HG03196 (cell line): ENCODE data around the gene TCIRG1.
"Not testable (repeated sequence)": the region's sequence is repeated elsewhere in the genome, so short reads cannot be mapped to it uniquely, and the experiment has no call there.

Experiments used
- ATAC-seq: cut with Tn5 transposase; IDR thresholded peaks from one replicate; pipeline ENCODE4 v1.9.1; 2021; ENCODE audit not compliant: unreplicated experiment

Gene TCIRG1, protein sequence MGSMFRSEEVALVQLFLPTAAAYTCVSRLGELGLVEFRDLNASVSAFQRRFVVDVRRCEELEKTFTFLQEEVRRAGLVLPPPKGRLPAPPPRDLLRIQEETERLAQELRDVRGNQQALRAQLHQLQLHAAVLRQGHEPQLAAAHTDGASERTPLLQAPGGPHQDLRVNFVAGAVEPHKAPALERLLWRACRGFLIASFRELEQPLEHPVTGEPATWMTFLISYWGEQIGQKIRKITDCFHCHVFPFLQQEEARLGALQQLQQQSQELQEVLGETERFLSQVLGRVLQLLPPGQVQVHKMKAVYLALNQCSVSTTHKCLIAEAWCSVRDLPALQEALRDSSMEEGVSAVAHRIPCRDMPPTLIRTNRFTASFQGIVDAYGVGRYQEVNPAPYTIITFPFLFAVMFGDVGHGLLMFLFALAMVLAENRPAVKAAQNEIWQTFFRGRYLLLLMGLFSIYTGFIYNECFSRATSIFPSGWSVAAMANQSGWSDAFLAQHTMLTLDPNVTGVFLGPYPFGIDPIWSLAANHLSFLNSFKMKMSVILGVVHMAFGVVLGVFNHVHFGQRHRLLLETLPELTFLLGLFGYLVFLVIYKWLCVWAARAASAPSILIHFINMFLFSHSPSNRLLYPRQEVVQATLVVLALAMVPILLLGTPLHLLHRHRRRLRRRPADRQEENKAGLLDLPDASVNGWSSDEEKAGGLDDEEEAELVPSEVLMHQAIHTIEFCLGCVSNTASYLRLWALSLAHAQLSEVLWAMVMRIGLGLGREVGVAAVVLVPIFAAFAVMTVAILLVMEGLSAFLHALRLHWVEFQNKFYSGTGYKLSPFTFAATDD

GRCh38 chr11:68038718-68039525 is at the start of gene TCIRG1:
Gene TCIRG1, plus strand, starts transcription at chr11:68039025. Its CDS starts 2,247 bp downstream, at chr11:68041272.
- peak; percentile 46 for ATAC-seq

DNA sequence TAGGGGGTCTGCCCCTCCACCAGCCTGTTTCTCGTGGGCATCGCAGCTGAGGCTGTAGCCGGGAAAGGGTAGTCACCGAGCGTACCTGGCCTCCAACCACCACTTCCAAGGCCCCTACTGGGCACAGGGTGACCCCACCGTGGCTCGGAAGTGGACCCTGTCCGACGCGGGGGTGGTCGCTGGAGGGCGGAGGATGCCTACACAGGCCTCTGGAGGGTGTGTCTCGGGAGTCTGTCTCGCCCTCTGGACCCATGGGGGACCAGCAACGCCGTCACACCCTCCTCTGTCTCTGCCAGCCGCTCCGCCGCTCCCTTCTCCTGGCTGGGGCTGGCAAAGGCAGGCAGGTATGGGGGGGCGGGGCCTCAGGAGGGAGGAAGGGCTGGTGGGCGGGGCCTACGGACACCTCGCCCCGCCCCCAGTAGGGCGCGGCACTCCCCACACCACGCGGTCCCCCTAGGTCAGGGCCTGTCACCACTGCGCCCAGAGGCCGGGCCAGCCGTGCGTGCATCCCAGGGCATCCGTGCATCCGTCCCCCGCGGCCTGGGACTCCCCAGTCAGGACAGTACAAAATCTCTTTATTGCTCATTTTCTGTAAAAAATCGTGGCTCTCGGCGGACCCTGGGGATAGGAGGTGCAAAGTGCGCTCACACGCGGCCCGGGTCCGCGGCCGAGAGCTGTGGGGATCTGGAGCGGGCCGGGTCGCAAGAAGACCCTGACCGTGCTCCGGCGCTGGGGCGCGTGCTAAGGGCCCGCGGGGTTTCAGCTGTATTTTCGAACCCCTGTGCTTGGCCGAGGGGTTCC is 48.1 kb upstream of the TCIRG1 start:
- ATAC-seq = not testable (repeated sequence)

- not testable (repeated sequence) for ATAC-seq
These were observed 47.3 kb upstream of the TCIRG1 start for GRCh38 chr11:67991347-67992121.

DNA sequence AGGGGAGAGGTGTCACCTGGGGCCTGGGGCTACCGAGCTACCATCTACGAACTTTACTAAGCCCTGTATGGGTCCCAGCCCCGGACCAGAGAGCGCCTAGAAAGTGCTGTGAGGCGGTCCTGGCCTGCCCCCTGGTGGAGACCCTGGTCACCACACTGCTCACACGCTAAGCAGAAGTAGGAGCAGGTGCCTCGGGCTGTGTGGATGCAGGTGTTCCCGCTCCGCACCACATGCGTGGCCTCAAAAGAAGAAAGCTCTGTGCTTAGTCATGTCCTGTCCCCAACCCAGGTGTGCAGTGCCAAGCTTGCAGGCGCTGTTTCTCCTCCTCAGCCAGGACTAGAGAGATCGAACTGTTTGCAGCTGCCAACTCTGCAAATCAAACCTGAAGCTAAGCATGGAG is 45.0 kb upstream of the TCIRG1 start:
- not testable (repeated sequence) for ATAC-seq

DNA sequence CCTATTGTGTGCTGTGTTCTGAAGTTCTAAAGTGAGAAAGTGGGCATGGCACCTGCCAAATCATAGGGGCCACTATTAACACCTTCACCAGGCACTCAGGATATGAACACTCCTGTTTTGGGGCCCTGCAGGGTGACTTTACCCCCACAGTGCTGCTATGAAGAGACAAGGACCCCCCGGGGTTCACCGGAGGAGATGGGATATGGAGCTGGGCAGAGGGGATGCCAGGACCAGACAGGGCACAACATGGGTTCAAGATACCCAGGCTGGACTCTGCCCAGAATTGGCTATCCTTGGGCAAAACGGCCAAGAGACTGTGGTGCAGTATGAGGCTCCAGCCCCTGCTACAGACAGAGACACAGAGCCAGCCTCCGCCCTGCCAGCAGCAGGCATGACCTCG is 44.4 kb upstream of the TCIRG1 start:
- ATAC-seq = not testable (repeated sequence)

- not testable (repeated sequence) for ATAC-seq
These were observed 43.7 kb upstream of the TCIRG1 start for GRCh38 chr11:67995129-67995528.

- not testable (repeated sequence) for ATAC-seq
These were observed 43.2 kb upstream of the TCIRG1 start for GRCh38 chr11:67995579-67995978.

DNA sequence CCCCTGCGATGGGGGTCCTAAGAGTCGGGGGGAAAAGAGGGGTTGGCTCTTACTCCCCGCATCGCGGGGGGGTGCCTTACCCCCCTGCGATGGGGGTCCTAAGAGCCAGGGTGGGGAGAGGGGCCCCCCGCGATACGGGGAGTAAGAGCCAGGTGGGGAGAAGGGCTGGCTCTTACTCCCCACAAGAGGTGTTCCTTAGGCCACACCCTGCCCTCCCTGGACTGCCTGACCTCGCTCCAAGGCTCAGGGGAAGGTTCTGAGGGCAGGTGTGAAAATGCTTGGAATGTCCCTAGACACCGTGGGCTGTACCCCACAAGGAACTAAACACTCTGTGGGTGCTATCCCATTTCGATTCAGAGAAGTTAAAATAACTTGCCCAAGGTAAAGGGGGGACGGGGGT is 42.8 kb upstream of the TCIRG1 start:
- ATAC-seq = no peak

GRCh38 chr11:67996622-67997474 is 42.0 kb upstream of the TCIRG1 start:
- ATAC-seq = no peak

- ATAC-seq = no peak
These were observed 41.3 kb upstream of the TCIRG1 start for GRCh38 chr11:67997475-67997921.

DNA sequence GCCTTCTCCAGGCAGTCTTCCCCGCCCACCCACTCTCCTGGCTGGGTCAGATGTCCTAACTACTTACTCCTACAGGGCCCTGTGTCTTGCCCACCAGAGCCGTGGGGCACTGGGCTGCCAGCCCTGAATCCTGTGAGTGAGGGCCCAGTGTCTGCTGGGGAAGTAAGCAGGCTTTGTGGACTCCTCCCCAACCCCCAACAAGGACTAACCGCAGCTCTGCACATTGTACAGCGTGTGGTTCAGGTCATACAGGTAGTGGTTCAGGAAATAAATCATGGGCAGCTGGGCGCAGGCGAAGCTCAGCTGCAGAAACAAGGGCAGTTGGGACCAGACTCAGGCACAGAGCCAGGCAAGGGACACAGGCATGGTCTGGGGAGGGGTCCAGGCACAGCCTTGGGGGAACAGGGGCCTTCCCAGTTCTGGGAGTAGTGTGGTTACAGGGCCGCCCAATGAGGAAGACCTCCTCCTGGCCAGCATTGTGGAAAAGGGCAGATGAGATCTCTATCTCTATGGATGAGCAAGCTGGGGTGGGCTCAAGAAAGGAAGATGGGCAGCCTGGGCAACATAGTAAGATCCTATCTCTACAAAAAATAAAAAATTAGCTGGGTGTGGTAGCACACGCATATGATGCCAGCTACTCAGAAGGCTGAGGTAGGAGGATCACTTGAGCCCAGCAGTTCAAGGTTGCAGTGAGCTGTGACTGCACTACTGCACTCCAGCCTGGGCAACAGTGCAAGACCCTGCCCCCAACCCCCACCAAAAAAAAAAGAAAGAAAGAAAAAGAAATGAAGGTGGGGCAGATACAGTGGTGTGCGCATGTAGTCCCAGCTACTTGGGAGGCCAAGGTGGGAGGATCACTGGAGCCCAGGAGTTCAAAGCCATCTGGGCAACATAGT is 40.4 kb upstream of the TCIRG1 start:
- ATAC-seq = no peak

- no peak for ATAC-seq
These were observed 39.6 kb upstream of the TCIRG1 start for GRCh38 chr11:67999201-67999629.

GRCh38 chr11:67999704-68000103 is 39.1 kb upstream of the TCIRG1 start:
- no peak for ATAC-seq

DNA sequence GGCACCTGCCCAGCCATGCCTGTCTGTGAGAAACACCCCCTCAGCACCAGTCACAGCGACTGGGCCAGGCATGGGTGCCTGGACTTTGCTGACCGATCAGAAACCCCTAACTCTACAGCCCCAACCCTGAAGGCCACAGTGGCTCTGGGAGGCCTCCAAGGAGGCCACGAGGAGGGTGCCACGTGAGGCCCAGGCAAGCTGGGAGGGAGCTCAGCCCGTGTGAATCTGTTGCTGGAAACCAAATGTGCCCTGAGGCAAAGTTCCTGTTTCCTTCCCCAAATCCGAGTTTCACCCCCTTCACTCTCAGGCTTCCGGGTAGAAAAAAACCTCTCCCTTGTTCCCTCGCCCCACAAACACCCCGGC is 36.3 kb upstream of the TCIRG1 start:
- ATAC-seq = peak; percentile 18

DNA sequence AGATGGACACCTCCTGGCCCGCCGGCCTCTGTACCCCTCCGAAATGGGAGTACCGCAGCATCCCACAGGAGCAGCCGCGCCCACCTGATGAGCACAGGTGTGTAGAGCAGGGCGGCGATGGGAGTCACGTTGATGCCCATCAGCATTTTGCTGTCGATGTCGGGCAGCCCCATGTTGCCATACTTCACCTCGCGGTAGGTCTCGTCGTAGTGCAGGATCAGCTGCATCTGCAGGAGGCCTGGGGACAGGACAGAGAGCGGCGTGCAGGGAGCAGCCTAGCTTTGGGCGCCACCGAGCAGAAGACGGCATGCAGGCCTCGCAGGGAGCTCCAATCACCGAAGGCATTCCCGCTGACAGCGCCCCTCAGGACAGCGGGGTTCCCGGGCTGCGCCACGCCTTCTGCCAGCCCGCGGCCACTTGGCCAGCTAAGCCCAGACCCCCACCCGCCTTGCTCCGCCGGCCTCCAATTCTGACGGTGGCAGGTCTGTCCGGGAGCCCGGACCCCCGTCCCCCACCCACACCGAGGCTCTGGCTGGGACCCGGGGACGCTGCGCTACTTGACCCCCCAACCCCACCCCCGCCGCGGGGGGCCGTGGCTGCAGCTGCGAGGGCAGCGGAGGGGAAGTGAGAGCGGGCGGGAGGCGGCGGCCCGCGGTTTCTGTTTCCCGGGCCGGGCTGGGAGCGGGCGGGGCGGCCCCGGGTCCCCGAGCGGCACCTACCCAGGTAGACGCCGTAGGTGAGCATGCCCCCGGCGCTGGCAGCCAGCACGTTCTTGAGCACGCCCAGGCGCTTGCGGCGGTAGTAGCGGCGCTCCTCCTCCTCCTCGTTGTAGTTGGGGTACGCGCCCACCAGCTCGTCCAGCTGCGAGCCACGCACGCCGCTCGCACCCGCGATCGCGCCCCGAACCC is 35.6 kb upstream of the TCIRG1 start:
- ATAC-seq = peak; percentile 30

DNA sequence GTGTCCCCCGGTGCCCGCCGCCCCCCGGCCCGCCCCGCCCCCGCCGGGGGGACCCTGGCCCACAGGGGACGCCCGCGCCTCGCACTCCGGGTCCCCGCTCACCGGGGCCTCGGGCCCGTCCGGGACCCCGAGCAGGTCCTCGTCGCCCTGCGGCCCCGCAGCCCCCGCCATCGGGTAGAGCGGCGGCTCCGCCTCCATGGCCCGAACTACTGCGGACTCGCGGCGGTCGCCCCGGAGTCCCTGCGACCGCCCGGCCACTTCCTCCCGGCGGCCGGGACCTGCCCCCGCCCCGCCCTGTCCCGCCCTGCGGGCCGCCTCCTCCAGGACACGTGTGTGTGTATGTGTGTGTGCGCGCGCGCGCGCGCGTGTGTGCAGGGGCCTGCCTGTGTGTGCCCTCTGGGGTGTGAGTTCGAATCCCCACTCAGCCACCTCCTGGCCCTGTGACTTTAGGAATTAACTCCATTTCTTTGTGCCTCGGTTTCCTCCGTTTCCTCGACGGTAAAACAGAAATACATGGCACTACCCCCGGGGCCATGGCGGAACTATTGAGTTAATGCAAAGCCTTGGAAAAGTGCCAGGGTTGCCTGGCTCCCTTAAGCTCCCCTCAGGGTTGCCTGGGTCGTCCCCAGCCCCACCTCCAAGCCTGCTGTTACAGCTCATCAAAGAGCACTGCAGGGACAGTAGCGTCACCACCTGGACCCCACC is 34.8 kb upstream of the TCIRG1 start, which contains the start of gene UNC93B1:
Gene UNC93B1 (minus strand): TSS at position 252 of the 705 bp plus-strand sequence. CDS start 54 bp downstream, at position 198.
- peak; percentile 41 for ATAC-seq
